Kidney (tissue), 14 donors: Measurements from ENCODE around the gene OR6B2. TPM values are rescaled to one million over a fixed set of nuclear protein-coding genes. Genes with fewer than 3 reads are reported as not detected.

Source experiments
- DNase-seq, 5 donors: peaks; one replicate each; pipeline ENCODE4 v3.0.0-alpha.2; 2013 to 2020
- FAIRE-seq: peaks from 2 replicates; lab custom pipeline; 2012; peaks lifted over from hg19 to GRCh38; lab: Jason Lieb, UNC
- H3K27ac ChIP-seq, 2 donors: one replicate each; pipeline ENCODE4 v1.7.0; 2013; ENCODE audit warnings: low read depth in 2 of 2, low read length in 2 of 2, inconsistent platforms in 1 of 2
- H3K27me3 ChIP-seq: one replicate; pipeline ENCODE4 v1.7.1; 2013; ENCODE audit warnings: low read length, inconsistent platforms; ENCODE audit not compliant: control insufficient read depth, insufficient read depth
- H3K36me3 ChIP-seq, 3 donors: one replicate each; pipeline versions ENCODE4 v1.7.0 to v1.7.1; 2013; ENCODE audit warnings: low read length in 3 of 3, control low read depth in 1 of 3, inconsistent platforms in 1 of 3; ENCODE audit not compliant: insufficient read depth in 3 of 3, control insufficient read depth in 2 of 3
- H3K4me1 ChIP-seq, 3 donors: one replicate each; pipeline versions ENCODE4 v1.7.0 to v1.7.1; 2013; ENCODE audit warnings: low read length in 3 of 3, inconsistent platforms in 1 of 3, low read depth in 1 of 3; ENCODE audit not compliant: control insufficient read depth in 2 of 3, insufficient read depth in 2 of 3
- H3K4me3 ChIP-seq, 3 donors: one replicate each; pipeline versions ENCODE4 v1.7.0 to v1.8.1; 2013; ENCODE audit warnings: low read length in 3 of 3, control low read depth in 1 of 3, inconsistent platforms in 1 of 3
- H3K9ac ChIP-seq, 3 donors: one replicate each; pipeline versions ENCODE4 v1.7.0 to v1.7.1; 2013; ENCODE audit warnings: low read length in 3 of 3, control low read depth in 1 of 3, inconsistent platforms in 1 of 3
- H3K9me3 ChIP-seq, 3 donors: one replicate each; pipeline versions ENCODE4 v1.7.0 to v1.7.1; 2013; ENCODE audit warnings: low read length in 3 of 3, control low read depth in 1 of 3, inconsistent platforms in 1 of 3; ENCODE audit not compliant: control insufficient read depth in 2 of 3, insufficient read depth in 1 of 3
- CTCF ChIP-seq: IDR thresholded peaks from 3 replicates; pipeline ENCODE4 v1.5.1; 2012; ENCODE audit warnings: mild to moderate bottlenecking, moderate library complexity, borderline replicate concordance; ENCODE audit not compliant: insufficient read depth; ENCODE audit errors: extremely low read depth
- intact Hi-C: fragments of 100-400 bp; cut with DNase I; formaldehyde crosslinking; loops from one replicate; pipeline ENCODE4 v1.11.1; 2022
- polyA plus RNA-seq: library from polyadenylated mRNA; stranded (reverse); fragments of 350-450 nt; fragmentation: Illumina TruSeq; extraction: RNeasy Lipid Tissue Mini Kit (QIAGEN cat#74804); gene quantifications from one replicate; pipeline ENCODE4 v1.2.3, GENCODE V29; 2014; ENCODE audit warnings: low read depth, low replicate concordance; ENCODE audit not compliant: insufficient read depth
- total RNA-seq: library from RNA; stranded (reverse); fragmentation: NEBNext Ultra II Directional; extraction: Animal tissue kit (Norgen Biotek cat#: 25700); gene quantifications from one replicate; pipeline ENCODE4 v1.2.1, GENCODE V29; 2021
- donor health status: control.
- donor health status: control.
- donor health status: control.
- donor health status: control.
- donor health status: control.
- donor health status: DM: yes; HTN: yes; CAD: no.
- donor health status: Normal renal cell carcinoma (clear cell type).

Gene OR6B2
- total and polyA plus RNA-seq, 2 donors from 2014 or later, result not detected

DNA sequence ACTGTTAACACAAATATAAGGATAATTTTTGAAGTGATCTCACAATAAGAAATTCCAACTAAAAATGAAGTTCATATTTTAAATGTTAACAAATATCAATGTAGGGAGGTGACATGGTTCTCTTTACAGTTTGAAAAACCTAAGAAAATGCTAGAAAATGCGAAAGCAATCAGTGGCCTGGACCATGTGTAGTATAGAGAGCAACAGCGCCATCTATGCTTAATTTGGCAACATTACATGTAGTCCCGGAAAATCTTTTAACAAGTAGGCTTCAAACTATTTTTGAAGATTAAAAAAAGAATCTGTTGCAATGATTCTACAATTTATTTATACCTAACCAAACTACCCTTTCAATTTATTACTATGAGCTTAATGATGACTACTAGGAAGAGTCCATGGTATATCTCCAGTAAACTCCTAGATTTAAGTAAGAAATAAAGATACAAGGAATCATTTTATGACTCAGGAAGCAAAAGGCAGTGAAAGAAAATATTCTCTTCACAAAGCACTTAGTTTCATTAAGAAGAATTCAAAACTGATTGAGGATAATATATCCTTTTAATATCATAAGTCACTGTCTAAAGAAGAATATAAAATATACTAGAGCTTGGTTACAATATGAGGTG, 38.4 kb downstream of the OR6B2 start:
- H3K9me3 ChIP-seq, result no peaks in the 10 kb centered on the region
- no peaks in the 10 kb centered on the region for H3K27me3 ChIP-seq
- H3K4me3 ChIP-seq, result no peak overlapping the region
- no peak overlapping the region for H3K9ac ChIP-seq
- DNase-seq (peak in 2 of 5 donors; percentile 73 to 77), FAIRE-seq (peak; percentile 83)
- peaks cover 0 to 2% (median 0%) of the 10 kb centered on the region in 3 donors for H3K4me1 ChIP-seq
- peaks cover 0 to 20% (median 19%) of the 10 kb centered on the region in 3 donors for H3K36me3 ChIP-seq
- peak; percentile 69 for TF ChIP-seq CTCF
- intact Hi-C loops, result no loop called here
- peak overlapping the region in 1 of 2 donors; percentile 54 for H3K27ac ChIP-seq

- Histone ChIP-seq H3K4me3 (no peak overlapping the region), H3K27me3 (no peaks in the 10 kb centered on the region), H3K4me1 (peaks cover 0 to 2% (median 0%) of the 10 kb centered on the region in 3 donors), H3K9ac (no peak overlapping the region), H3K9me3 (no peaks in the 10 kb centered on the region), H3K36me3 (peaks cover 0 to 27% (median 26%) of the 10 kb centered on the region in 3 donors), H3K27ac (no peak overlapping the region)
- DNase-seq (peak in 2 of 5 donors; percentile 23 to 29), FAIRE-seq (no peak)
- intact Hi-C loops, result no loop called here
- no peak for TF ChIP-seq CTCF
Measured at GRCh38 chr2:239990966-239991365, 39.3 kb downstream of the OR6B2 start.

DNA sequence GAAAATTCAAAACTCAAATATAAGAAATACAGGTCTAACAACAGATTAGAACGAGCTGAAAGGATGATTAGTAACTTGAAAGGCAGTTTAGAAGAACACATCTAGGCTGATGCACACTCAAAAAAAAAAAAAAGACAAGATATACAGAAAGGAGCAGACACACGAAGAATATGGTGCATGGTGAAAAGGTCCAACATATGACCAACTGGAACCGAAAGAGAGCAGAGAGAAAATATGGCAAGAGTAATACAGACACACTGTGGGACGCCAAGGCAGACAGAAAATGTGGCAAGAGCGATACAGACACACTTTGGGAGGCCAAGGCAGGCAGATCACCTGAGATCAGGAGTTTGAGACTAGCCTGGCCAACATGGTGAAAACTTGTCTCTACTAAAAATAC, 44.9 kb downstream of the OR6B2 start:
- no peak overlapping the region for H3K27ac ChIP-seq
- intact Hi-C loops, result no loop called here
- DNase-seq, result peak in 1 of 5 donors; percentile 7
- no peak overlapping the region for H3K9ac ChIP-seq
- peaks cover 0 to 2% (median 0%) of the 10 kb centered on the region in 3 donors for H3K4me1 ChIP-seq
- no peaks in the 10 kb centered on the region for H3K9me3 ChIP-seq
- FAIRE-seq, result no peak
- no peak overlapping the region for H3K4me3 ChIP-seq
- no peak for TF ChIP-seq CTCF
- H3K27me3 ChIP-seq, result no peaks in the 10 kb centered on the region
- peaks cover 0 to 30% (median 29%) of the 10 kb centered on the region in 3 donors for H3K36me3 ChIP-seq
